NCI-H446 (cell line): ENCODE data around the gene CAPN9.
"Not testable (repeated sequence)": the region's sequence is repeated elsewhere in the genome, so short reads cannot be mapped to it uniquely, and the experiment has no call there.

Experiments
- DNase-seq, 2 experiments: peaks; one replicate each; lab custom pipeline; 2025; lab: John Stamatoyannopoulos, UW

CAPN9 gene

GRCh38 chr1:230823931-230824381, 76.8 kb downstream of the CAPN9 start:
- DNase-seq, result no peak

GRCh38 chr1:230824551-230824918, 77.3 kb downstream of the CAPN9 start:
- DNase-seq, result no peak

- DNase-seq, result peak in 1 of 2 experiments; percentile 38
These were observed 77.9 kb downstream of the CAPN9 start for GRCh38 chr1:230824919-230825721.

GRCh38 chr1:230825761-230826160, 78.6 kb downstream of the CAPN9 start:
- no peak for DNase-seq

GRCh38 chr1:230826166-230826875, 79.1 kb downstream of the CAPN9 start:
- DNase-seq, result no peak

GRCh38 chr1:230827081-230827681, 80.0 kb downstream of the CAPN9 start:
- peak in 1 of 2 experiments; percentile 46 for DNase-seq

- no peak for DNase-seq
These were observed 80.6 kb downstream of the CAPN9 start for GRCh38 chr1:230827801-230828200.

- no peak for DNase-seq
These were observed 81.2 kb downstream of the CAPN9 start for GRCh38 chr1:230828421-230828820.

- peak in 1 of 2 experiments; percentile 59 for DNase-seq
These were observed 84.6 kb downstream of the CAPN9 start for GRCh38 chr1:230831771-230832170.

GRCh38 chr1:230832476-230832875, 85.3 kb downstream of the CAPN9 start:
- DNase-seq, result no peak

- DNase-seq, result no peak
These were observed 86.3 kb downstream of the CAPN9 start for GRCh38 chr1:230833511-230833910.

GRCh38 chr1:230834292-230834691, 87.1 kb downstream of the CAPN9 start:
- DNase-seq, result no peak

GRCh38 chr1:230836347-230836746, 89.2 kb downstream of the CAPN9 start:
- no peak for DNase-seq

- no peak for DNase-seq
These were observed 89.6 kb downstream of the CAPN9 start for GRCh38 chr1:230836793-230837192.

- no peak for DNase-seq
These were observed 92.0 kb downstream of the CAPN9 start for GRCh38 chr1:230839173-230839572.

GRCh38 chr1:230842801-230843200, 95.6 kb downstream of the CAPN9 start:
- DNase-seq, result no peak

- no peak for DNase-seq
These were observed 96.5 kb downstream of the CAPN9 start for GRCh38 chr1:230843503-230844309.

GRCh38 chr1:230844561-230844960, 97.4 kb downstream of the CAPN9 start:
- no peak for DNase-seq

GRCh38 chr1:230845184-230845583, 98.0 kb downstream of the CAPN9 start:
- not testable (repeated sequence) for DNase-seq

GRCh38 chr1:230848235-230848634, 101.0 kb downstream of the CAPN9 start:
- DNase-seq, result no peak

GRCh38 chr1:230849451-230850224, 102.5 kb downstream of the CAPN9 start:
- peak; percentile 81 to 88 for DNase-seq
